Kidney (tissue), 14 donors: ENCODE results near the gene TMEM164. TPM values are rescaled to one million over a fixed set of nuclear protein-coding genes. Genes with fewer than 3 reads are reported as not detected.

Source experiments
- DNase-seq, 5 donors: peaks; one replicate each; pipeline ENCODE4 v3.0.0-alpha.2; 2013 to 2020
- FAIRE-seq: peaks from 2 replicates; lab custom pipeline; 2012; peaks lifted over from hg19 to GRCh38; lab: Jason Lieb, UNC
- H3K27ac ChIP-seq, 2 donors: one replicate each; pipeline ENCODE4 v1.7.0; 2013; ENCODE audit warnings: low read depth in 2 of 2, low read length in 2 of 2, inconsistent platforms in 1 of 2
- H3K27me3 ChIP-seq: one replicate; pipeline ENCODE4 v1.7.1; 2013; ENCODE audit warnings: low read length, inconsistent platforms; ENCODE audit not compliant: control insufficient read depth, insufficient read depth
- H3K36me3 ChIP-seq, 3 donors: one replicate each; pipeline versions ENCODE4 v1.7.0 to v1.7.1; 2013; ENCODE audit warnings: low read length in 3 of 3, control low read depth in 1 of 3, inconsistent platforms in 1 of 3; ENCODE audit not compliant: insufficient read depth in 3 of 3, control insufficient read depth in 2 of 3
- H3K4me1 ChIP-seq, 3 donors: one replicate each; pipeline versions ENCODE4 v1.7.0 to v1.7.1; 2013; ENCODE audit warnings: low read length in 3 of 3, inconsistent platforms in 1 of 3, low read depth in 1 of 3; ENCODE audit not compliant: control insufficient read depth in 2 of 3, insufficient read depth in 2 of 3
- H3K4me3 ChIP-seq, 3 donors: one replicate each; pipeline versions ENCODE4 v1.7.0 to v1.8.1; 2013; ENCODE audit warnings: low read length in 3 of 3, control low read depth in 1 of 3, inconsistent platforms in 1 of 3
- H3K9ac ChIP-seq, 3 donors: one replicate each; pipeline versions ENCODE4 v1.7.0 to v1.7.1; 2013; ENCODE audit warnings: low read length in 3 of 3, control low read depth in 1 of 3, inconsistent platforms in 1 of 3
- H3K9me3 ChIP-seq, 3 donors: one replicate each; pipeline versions ENCODE4 v1.7.0 to v1.7.1; 2013; ENCODE audit warnings: low read length in 3 of 3, control low read depth in 1 of 3, inconsistent platforms in 1 of 3; ENCODE audit not compliant: control insufficient read depth in 2 of 3, insufficient read depth in 1 of 3
- intact Hi-C: fragments of 100-400 bp; cut with DNase I; formaldehyde crosslinking; loops from one replicate; pipeline ENCODE4 v1.11.1; 2022
- microRNA-seq: library from miRNA; unstranded; fragments of <30 nt; microRNA quantifications from one replicate; pipeline ENCODE4 v1.2.0, GENCODE V29; 2020
- polyA plus RNA-seq: library from polyadenylated mRNA; stranded (reverse); fragments of 350-450 nt; fragmentation: Illumina TruSeq; extraction: RNeasy Lipid Tissue Mini Kit (QIAGEN cat#74804); gene quantifications from one replicate; pipeline ENCODE4 v1.2.3, GENCODE V29; 2014; ENCODE audit warnings: low read depth, low replicate concordance; ENCODE audit not compliant: insufficient read depth
- total RNA-seq: library from RNA; stranded (reverse); fragmentation: NEBNext Ultra II Directional; extraction: Animal tissue kit (Norgen Biotek cat#: 25700); gene quantifications from one replicate; pipeline ENCODE4 v1.2.1, GENCODE V29; 2021
- TF ChIP-seq, protein P1 (sequence below): IDR thresholded peaks from 3 replicates; pipeline ENCODE4 v1.5.1; 2012; ENCODE audit warnings: mild to moderate bottlenecking, moderate library complexity, borderline replicate concordance; ENCODE audit not compliant: insufficient read depth; ENCODE audit errors: extremely low read depth
- donor health status: control.
- donor health status: control.
- donor health status: control.
- donor health status: control.
- donor health status: control.
- donor health status: DM: yes; HTN: yes; CAD: no.
- donor health status: Normal renal cell carcinoma (clear cell type).

Gene TMEM164
- total and polyA plus RNA-seq, 2 donors from 2014 or later: 16.9 to 36.0 TPM

DNA sequence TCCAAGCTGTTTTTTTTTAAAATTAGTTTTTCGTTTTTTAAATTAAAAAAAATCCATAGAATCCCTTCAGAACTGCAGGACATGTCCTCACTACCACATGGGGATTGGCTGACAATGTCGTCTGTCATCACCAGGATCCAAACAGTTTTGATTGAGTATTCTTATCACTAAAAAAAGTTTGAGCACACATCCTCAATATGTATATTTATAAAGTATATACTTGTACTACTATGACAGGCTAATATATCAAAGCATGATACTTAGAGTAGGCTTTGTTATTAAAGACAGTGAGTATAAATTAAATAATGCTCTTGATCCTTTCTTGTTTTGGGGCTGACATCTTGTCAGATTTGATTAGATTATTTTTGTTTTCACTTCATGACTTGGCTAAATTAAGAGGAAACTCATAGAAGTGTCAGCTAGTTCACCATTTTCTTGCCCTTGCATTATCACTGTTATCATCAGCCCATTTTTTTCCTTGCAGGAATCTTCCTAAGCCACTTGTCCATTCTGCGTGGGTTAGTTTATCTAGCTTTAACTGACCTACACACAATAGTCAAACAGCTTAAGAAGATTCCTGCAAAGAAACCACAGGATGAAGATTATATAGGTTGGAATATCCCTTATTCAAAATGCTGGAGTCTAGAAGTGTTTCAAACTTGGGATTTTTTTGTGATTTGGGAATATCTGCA lies 222.2 kb downstream of the TMEM164 start:
- intact Hi-C loops: no loop called here
- TF ChIP-seq, protein P1, sequence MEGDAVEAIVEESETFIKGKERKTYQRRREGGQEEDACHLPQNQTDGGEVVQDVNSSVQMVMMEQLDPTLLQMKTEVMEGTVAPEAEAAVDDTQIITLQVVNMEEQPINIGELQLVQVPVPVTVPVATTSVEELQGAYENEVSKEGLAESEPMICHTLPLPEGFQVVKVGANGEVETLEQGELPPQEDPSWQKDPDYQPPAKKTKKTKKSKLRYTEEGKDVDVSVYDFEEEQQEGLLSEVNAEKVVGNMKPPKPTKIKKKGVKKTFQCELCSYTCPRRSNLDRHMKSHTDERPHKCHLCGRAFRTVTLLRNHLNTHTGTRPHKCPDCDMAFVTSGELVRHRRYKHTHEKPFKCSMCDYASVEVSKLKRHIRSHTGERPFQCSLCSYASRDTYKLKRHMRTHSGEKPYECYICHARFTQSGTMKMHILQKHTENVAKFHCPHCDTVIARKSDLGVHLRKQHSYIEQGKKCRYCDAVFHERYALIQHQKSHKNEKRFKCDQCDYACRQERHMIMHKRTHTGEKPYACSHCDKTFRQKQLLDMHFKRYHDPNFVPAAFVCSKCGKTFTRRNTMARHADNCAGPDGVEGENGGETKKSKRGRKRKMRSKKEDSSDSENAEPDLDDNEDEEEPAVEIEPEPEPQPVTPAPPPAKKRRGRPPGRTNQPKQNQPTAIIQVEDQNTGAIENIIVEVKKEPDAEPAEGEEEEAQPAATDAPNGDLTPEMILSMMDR: no peak
- no peak overlapping the region for H3K9ac ChIP-seq
- no peaks in the 10 kb centered on the region for H3K9me3 ChIP-seq
- no peaks in the 10 kb centered on the region for H3K36me3 ChIP-seq
- DNase-seq: no peak
- no peak overlapping the region for H3K27ac ChIP-seq
- no peaks in the 10 kb centered on the region for H3K4me1 ChIP-seq
- H3K4me3 ChIP-seq: no peak overlapping the region
- no peak for FAIRE-seq
- H3K27me3 ChIP-seq: no peaks in the 10 kb centered on the region

- Histone ChIP-seq H3K9ac (no peak overlapping the region), H3K27ac (no peak overlapping the region), H3K27me3 (no peaks in the 10 kb centered on the region), H3K4me1 (no peaks in the 10 kb centered on the region), H3K36me3 (no peaks in the 10 kb centered on the region), H3K4me3 (no peak overlapping the region), H3K9me3 (no peaks in the 10 kb centered on the region)
- FAIRE-seq (no peak), DNase-seq (no peak)
- TF ChIP-seq, protein P1: no peak
- intact Hi-C loops: no loop called here
Observed at GRCh38 chrX:110226931-110227330, 224.0 kb downstream of the TMEM164 start.

Small RNAs within 50 kb of the gene (microRNA-seq; reads per million reads assigned to microRNA genes)
- not detected for gene MIR3978
- gene MIR652: 895 reads per million, percentile 79 among the genes with 10 or more reads in this experiment
